Tibial artery (tissue), 4 donors: Measurements from ENCODE around the gene E2F8.
"Not testable (repeated sequence)": the region's sequence is repeated elsewhere in the genome, so short reads cannot be mapped to it uniquely, and the experiment has no call there.

ENCODE experiments used
- DNase-seq, 2 donors: peaks; one replicate each; pipeline ENCODE4 v3.0.0-alpha.2; 2019
- H3K27ac ChIP-seq, 2 donors: fragments of 200-600 bp; sonication (generic) in 1 of 2; 1 replicate in 1 of 2; 2 replicates in 1 of 2; pipeline ENCODE4 v1.5.1; 2018 to 2019; ENCODE audit warnings: mild to moderate bottlenecking in 1 of 2
- H3K27me3 ChIP-seq, 2 donors: fragments of 200-600 bp; sonication (generic) in 1 of 2; one replicate each; pipeline versions ENCODE4 v1.5.1 to v1.6.0; 2016 to 2019
- H3K36me3 ChIP-seq, 3 donors: fragments of 200-600 bp; sonication (generic) in 2 of 3; one replicate each; pipeline ENCODE4 v1.5.1; 2016 to 2019; ENCODE audit warnings: mild to moderate bottlenecking in 2 of 3
- H3K4me1 ChIP-seq, 4 donors: fragments of 200-600 bp; sonication (generic) in 2 of 4; 1 replicate in 3 of 4; 2 replicates in 1 of 4; pipeline ENCODE4 v1.5.1; 2016 to 2019
- H3K4me3 ChIP-seq, 2 donors: fragments of 200-600 bp; sonication (generic) in 1 of 2; 1 replicate in 1 of 2; 2 replicates in 1 of 2; pipeline ENCODE4 v1.5.1; 2018 to 2019; ENCODE audit warnings: mild to moderate bottlenecking in 2 of 2
- H3K9me3 ChIP-seq, 3 donors: fragments of 200-600 bp; sonication (generic) in 1 of 3; one replicate each; pipeline ENCODE4 v1.5.1; 2016 to 2019
- CTCF ChIP-seq, 2 experiments: fragments of 200-600 bp in 1 of 2; fragments of 450-650 bp in 1 of 2; IDR thresholded peaks; one replicate each; pipeline ENCODE4 v1.5.1; 2017 to 2019; ENCODE audit warnings: antibody characterized with exemption in 2 of 2, mild to moderate bottlenecking in 1 of 2, moderate library complexity in 1 of 2
- intact Hi-C: fragments of 100-400 bp; cut with DNase I; formaldehyde crosslinking; loops from one replicate; pipeline ENCODE4 v1.15.0; 2023; ENCODE audit warnings: low total_unique reads

E2F8 gene

GRCh38 chr11:19275496-19275895 is 34.8 kb upstream of the E2F8 start:
- Histone ChIP-seq H3K27ac (no peak overlapping the region), H3K4me1 (no peaks in the 10 kb centered on the region), H3K4me3 (no peak overlapping the region), H3K36me3 (no peaks in the 10 kb centered on the region), H3K27me3 (no peaks in the 10 kb centered on the region), H3K9me3 (no peaks in the 10 kb centered on the region)
- DNase-seq = no peak
- intact Hi-C loops = no loop called here
- no peak for TF ChIP-seq CTCF (IDR thresholded peaks at IDR 0.05)

DNA sequence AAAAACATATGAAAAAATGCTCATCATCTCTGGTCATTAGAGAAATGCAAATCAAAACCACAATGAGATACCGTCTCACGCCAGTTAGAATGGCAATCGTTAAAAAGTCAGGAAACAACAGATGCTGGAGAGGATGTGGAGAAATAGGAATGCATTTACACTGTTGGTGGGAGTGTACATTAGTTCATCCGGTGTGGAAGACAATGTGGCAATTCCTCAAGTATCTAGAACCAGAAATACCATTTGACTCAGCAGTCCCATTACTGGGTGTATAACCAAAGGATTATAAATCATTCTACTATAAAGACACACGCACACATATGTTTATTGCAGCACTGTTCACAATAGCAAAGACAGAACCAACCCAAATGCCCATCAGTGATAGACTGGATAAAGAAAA is 32.5 kb upstream of the E2F8 start:
- DNase-seq, H3K36me3 ChIP-seq, H3K27ac ChIP-seq, intact Hi-C loops, H3K4me1 ChIP-seq, H3K9me3 ChIP-seq, H3K4me3 ChIP-seq: not testable (repeated sequence)
- peaks cover 0 to 15% of the 10 kb centered on the region in 2 donors for H3K27me3 ChIP-seq

GRCh38 chr11:19268909-19269308 is 28.2 kb upstream of the E2F8 start:
- Histone ChIP-seq H3K4me3 (no peak overlapping the region), H3K27ac (no peak overlapping the region), H3K4me1 (no peaks in the 10 kb centered on the region), H3K9me3 (no peaks in the 10 kb centered on the region), H3K36me3 (no peaks in the 10 kb centered on the region), H3K27me3 (peaks cover 0 to 20% of the 10 kb centered on the region in 2 donors)
- DNase-seq = no peak
- no peak for TF ChIP-seq CTCF (IDR thresholded peaks at IDR 0.05)
- intact Hi-C loops = no loop called here

- Histone ChIP-seq H3K36me3 (no peaks in the 10 kb centered on the region), H3K4me3 (no peak overlapping the region), H3K9me3 (no peaks in the 10 kb centered on the region)
Observed at GRCh38 chr11:19267567-19267966, 26.8 kb upstream of the E2F8 start.

GRCh38 chr11:19263333-19263732 is 22.6 kb upstream of the E2F8 start:
- Histone ChIP-seq H3K36me3 (no peaks in the 10 kb centered on the region), H3K4me1 (no peaks in the 10 kb centered on the region), H3K27ac (no peak overlapping the region), H3K27me3 (peaks cover 0 to 5% of the 10 kb centered on the region in 2 donors), H3K9me3 (no peaks in the 10 kb centered on the region), H3K4me3 (no peak overlapping the region)
- DNase-seq = no peak
- TF ChIP-seq CTCF (IDR thresholded peaks at IDR 0.05) = no peak
- intact Hi-C loops = no loop called here

More at GRCh38 chr11:19267567-19267966, 26.8 kb upstream of the E2F8 start:
- DNase-seq = no peak
- Histone ChIP-seq H3K4me1 (no peaks in the 10 kb centered on the region), H3K27me3 (peaks cover 0 to 20% of the 10 kb centered on the region in 2 donors), H3K27ac (no peak overlapping the region)
- no peak for TF ChIP-seq CTCF (IDR thresholded peaks at IDR 0.05)
- intact Hi-C loops = no loop called here

GRCh38 chr11:19259487-19260345 is 19.0 kb upstream of the E2F8 start:
- Histone ChIP-seq H3K4me3 (peak overlapping the region in 1 of 2 donors; percentile 13), H3K36me3 (no peaks in the 10 kb centered on the region), H3K27ac (no peak overlapping the region), H3K9me3 (no peaks in the 10 kb centered on the region), H3K27me3 (peaks cover 0 to 5% of the 10 kb centered on the region in 2 donors), H3K4me1 (no peaks in the 10 kb centered on the region)
- peak; percentile 77 to 96 for TF ChIP-seq CTCF (IDR thresholded peaks at IDR 0.05)
- DNase-seq = peak; percentile 73 to 75
- intact Hi-C loops = loop anchor here (5.0 kb wide), 1 partner anchor 293 kb away; no protein-coding TSS in a partner anchor
